HG02759 (cell line): ENCODE results near the gene NBPF1.
"Not testable (repeated sequence)": the region's sequence is repeated elsewhere in the genome, so short reads cannot be mapped to it uniquely, and the experiment has no call there.

ENCODE experiments used
- ATAC-seq: cut with Tn5 transposase; IDR thresholded peaks from one replicate; pipeline ENCODE4 v1.9.1; 2021; ENCODE audit warnings: mild to moderate bottlenecking, moderate library complexity; ENCODE audit not compliant: unreplicated experiment

NBPF1 gene

DNA sequence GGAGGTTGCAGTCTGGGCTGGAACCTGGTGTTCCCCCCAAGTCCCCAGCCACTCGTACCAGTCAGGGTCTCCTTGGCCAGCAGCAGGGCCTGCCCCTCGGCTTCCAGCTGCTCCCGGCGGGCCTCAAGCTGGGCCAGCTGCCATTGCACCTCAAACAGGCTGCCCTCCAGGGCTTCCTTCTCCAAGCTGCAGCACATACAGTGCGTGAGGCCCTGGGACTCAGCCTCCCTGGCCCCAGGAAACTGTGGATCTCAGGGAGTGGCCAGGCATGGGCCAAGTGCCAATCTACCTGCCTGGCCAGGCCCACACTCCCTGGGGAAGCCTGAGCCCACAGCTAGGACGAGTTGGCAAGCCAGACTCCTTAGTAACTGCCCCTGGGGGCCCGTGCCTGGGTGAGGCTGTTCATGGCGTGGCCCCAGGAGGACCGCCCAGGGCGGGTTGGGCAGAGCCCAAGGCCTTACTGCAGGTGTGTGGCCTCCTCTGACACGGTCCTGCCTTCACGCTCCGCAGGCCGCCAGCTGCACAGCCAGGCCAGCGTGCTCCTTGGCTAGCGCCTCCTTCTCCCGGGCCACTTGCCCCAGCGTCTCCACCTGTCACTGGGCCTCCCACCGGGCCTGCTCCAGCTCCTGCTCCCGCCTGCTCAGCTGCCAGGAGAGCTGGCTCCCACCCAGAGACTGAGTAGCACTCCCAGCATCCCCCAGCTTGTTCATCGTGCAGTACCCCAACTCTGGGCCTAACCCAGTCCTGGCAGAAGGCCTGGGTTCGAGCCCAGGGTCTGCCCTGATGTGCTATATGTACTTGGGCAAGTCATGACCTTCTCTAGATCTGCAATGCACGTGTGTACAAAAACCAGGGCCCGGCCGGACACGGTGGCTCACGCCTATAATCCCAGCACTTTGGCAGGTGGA is 10.7 kb upstream of the NBPF1 start:
- ATAC-seq = not testable (repeated sequence)

DNA sequence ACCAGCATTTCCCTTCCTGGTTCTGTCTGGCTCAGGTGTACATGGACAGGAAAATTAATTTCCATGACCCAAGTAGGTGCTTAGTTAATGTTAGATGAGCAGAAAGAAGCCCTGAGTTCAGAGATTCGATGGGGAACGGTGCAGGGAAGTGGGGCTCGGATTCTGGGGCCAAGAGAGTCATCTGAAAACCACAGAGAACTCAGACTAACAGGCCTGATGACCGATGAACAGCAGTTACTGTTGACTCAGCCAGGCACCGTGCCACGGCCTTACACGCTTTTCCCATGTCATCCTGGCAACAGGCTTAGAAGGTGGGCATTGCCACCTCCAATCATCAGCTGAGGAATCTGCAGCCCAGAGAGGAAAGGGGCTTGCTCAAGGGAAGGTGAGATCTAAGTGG is 10.0 kb upstream of the NBPF1 start:
- not testable (repeated sequence) for ATAC-seq

DNA sequence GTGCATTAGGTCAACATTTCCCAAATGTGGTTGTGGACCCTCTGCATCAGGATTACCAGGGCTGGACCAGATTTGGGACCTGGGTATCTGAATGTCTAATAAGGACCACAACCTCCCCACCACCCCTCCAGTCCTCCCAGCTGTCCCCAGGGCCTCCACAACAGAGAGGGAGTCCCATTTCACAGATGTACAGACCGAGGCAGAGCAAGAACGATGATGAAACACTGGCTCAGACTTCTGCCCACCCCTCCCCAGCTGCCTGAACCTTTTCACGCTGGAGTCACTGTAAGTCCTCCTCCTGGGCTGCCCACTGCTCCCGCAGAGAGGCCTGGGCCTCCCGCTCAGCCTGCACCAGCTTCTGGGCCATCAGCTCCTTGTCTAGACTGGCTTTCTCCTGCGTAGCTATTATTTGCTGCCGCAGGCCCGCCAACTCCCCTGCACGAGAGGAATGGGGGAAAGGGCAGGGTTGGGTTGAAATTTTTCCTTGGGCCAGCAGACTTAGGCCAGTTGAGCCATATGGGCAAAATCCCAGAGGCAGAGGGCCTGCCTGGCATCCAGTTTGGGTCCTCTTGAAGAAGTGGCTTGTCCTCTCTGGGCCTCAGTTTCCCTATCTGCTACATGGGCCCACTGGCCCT is 8.4 kb upstream of the NBPF1 start:
- ATAC-seq = not testable (repeated sequence)

DNA sequence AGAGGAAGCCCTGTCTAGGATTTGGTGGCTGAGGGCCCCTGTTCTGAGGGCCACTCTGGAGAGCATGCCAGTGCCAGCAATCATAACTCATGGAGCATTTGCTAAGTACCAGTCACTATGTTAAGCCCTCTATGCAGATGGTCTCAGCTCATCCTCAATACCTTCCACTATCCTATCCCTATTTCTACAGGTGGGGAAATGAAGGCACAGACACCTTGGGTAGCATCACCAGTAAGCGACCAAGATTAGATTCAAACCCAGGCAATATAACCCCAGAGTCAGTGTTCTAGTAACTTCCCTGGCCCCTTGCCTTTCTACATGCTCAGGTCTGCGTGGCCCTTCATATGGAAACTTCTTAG is 7.9 kb upstream of the NBPF1 start:
- ATAC-seq = no peak

DNA sequence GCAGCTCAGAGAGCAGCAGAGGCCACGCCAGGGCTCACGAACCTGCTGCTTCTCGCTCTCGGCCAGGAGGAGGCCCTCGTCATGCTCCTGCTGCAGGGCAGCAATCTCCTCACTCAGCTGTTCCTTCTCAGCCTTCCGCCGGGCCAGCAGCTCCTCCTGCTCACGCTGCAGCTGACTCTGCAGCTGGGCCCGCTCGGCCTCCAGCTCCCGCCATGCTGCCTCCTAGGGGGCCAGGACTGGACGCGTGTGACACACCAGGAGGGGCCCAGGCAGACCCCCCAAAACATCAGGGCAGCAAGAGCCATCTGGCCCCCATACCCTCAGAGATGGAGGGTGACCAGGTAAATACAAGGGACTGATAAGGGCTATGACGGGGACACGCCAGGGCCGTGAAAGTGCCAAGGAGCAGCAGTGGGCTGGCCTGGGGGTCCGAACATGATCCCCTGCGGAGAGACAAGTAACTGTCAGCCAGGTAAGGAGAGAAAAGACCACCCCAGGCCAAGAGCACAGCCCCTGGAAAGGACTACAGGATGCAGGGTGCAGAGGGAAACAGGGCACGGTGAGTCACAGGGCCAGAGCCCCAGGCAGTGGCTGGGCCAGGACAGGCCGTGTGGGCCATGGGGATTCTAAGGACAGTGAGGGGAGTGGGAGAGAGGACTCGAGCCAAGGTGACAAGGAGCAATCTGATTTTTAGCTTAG is 6.6 kb upstream of the NBPF1 start:
- ATAC-seq = not testable (repeated sequence)

DNA sequence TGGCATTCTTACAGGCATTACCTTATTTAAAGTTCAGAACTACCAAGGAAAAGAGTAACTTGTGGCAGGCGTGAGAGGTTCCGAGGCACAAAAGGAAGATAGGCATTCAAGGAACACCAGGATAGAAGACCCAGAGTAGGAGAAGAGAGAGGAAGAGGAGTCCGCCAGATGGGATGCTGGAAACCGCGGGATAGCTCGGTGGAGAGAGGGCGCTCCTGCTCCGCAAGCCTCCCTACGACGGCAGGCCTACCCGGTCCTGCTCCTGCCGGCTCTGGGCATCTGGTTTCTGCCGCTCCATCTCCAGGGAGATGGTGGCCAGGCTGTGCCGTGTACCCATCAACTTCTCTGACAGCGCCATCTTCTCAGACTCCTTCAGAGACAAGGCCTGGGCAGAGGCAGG is 5.4 kb upstream of the NBPF1 start:
- no peak for ATAC-seq

DNA sequence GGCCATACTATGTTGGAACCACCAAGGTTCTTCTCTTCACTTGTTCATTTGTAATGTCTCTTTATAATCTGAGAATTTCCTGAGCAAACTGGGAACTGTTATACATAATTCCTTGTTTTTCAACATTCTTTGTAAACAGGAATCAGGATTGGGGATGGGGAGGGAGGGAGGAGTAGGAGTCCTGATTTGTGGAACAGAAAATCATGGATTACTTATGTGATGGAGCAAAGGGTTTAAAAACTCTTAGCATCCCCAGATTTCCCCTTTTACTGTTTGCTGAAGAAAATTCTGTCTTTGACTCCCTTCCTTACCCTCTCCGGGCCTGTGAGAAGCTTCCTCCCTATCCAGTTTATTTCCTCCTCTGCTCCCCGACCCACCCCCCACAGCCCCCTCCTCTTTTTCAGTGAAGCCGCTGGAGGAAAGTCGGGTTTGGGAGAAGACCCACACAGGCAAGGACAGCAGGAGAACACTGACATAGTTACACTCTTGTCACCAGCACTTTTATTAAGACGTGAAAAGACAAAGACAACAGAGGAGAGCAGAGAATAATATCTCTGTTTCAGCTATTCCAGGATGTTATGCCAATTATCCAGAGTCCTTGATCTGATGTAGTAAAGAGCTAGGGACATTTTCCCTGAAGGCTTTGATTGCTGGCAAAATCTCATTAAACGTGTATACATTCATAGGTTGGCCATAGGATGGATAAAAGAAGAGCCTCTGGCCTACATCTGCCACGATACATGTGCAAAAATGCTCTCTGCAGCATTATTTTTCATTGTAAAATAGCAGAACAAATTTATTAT is 4.6 kb upstream of the NBPF1 start:
- ATAC-seq = no peak

DNA sequence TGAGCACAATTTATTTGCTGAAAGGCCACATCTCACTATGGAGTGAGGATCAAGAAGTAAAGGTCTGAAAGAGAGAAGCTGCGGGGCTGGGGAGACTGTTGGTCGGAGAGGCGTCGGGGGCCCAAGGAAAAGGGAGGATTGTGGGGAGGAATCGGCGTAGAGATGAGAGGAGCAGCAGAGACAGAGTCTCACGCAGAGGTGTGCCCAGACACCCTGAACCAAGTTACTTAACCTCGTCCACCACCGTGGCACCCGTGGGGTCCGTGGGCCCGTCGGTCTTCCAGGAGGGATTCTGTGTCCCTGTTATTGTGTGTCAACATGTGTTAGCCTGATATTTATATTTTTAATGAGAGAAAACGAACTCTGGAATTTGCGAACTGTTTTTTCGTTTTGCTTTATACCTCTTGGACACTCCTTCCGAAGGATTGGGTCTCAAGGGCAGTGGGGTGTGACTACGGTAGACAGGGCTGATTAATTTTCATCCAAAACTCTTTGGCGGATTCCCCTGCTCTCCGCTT is 3.8 kb upstream of the NBPF1 start:
- no peak for ATAC-seq

DNA sequence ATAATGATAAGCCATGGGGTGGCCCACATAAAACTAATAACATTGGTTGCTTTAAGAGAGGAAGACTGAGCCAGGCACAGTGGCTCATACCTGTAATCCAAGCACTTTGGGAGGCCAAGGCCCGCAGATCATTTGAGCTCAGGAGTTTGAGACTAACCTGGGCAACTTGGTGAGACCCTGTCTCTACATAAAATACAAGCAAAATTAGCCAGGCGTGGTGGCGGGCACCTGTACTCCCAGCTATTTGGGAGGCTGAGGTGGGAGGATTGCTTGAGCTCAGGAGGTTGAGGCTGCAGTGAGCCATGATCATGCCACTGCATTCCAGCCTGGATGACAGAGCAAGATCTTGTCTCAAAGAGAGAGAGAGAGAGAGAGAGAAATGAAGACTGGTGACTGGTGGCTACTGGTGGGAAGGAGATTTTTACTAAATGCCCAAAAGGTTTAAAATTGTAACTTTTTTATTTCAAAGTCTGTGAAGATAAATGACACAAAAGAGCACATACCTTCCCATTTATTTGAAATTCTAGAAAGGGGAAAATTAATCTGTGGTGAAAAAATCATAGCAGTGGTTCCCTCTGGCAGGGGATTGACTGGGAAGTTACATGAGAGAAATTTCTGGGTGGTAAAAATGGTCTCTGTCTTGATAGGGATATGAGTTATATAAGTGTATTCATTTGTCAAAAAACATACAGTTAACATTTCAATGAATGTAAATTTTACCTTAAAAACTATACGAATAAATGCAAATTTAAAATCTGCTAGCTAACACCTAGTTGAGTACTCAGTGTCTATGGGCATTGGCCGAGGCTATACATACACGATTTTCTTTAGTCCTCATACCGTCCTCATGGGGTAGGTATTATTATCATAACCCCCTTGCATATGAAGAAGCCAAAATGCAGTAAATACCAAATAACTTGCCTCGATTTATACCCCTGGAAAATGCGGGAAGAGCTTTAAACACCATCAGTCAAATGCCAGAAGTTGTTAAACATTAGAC is 2.2 kb upstream of the NBPF1 start:
- ATAC-seq = no peak

DNA sequence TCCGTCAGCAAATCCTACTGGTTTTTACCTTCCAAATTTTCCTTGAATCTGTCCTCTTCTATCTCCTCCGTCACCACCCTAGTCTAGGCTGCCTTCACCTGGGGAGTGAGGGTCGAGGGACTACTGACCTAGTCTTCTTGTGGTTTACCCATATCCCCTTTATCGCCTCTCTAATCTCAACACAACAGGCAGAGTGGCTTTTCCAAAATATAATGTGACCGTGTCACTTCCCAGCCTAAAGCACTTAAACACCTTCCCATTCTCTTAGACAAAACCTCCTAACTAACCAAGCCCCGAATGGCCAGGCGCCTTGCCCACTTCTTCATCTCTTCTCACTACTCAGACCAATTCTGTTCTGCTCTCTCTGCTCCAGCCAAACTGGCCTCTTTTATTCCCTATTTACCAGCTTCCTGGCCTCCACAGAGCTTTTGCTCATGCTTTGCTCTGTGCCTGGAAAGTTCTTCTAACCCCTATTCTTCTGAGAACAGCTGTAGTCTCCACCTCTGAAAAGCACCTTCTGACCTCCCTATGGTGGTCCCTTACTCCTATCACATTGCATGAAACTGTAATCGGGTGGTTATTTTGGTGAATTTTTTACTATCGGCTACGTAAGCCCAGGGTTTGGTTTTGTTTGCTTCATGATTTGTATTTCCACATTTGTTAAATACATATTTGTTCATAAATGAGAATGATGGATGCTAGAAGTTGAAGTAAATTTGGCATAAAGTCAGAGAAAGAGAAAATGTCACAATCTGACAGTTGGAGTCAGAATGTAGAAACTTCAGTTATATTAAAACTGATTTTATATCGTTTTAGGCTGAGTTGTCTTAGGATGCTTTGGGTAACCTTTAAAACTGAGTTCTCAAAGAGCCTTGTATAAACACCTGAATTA is 1.2 kb upstream of the NBPF1 start:
- no peak for ATAC-seq

DNA sequence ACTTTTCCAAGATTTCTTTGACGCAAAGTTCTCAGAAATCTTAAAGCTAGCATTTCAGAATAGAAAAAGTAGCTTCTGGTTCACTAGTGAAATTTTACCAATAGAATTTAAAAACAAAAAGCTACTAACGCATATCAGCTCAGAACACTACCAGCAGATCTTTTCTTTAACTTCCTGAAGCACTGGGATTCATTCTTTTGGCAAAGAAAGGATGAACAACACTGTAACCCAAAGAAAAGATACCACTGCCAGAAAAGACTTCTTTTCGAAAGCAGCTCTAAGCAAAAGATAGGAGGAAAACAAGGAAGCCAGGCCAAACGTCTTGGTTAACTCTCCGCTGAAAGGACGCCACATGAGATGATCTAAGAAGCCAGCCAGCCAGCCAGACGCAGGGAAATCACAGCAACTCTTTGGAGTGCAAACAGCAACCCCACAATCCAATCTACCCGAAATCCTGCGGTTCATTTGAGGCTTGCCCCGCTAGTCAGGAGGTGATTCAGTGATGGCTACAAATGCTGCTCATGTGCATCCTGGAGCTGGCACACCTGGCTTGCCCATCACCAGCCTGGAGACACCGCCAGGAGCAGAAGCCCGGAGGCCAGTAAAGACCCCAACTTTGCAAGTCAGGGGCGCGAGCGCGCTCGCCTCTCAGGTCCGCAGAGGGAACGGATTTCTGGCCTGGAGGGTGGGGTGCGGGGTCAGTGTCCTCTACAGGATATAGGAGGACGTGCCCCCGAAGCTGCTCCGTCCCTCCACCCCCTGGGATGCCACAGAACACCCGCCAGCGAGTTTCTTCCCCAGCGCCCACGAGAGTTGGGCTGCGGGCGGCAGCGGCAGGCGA is 812 bp downstream of the NBPF1 start:
- ATAC-seq = peak; percentile 0

DNA sequence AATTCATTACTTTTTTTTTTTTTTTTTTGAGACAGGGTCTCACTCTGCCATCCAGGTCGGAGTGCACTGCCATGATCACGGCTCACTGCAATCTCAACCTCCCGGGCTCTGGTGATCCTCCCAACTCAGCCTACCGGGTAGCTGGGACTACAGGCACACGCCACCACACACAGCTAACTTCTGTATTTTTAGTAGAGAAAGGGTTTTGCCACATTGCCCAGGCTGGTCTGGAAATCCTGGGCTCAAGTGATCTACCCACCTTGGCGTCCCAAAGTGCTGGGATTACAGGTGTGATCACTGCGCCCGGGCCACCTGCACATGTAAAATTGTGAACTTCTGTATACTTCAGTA is 1.4 kb downstream of the NBPF1 start:
- ATAC-seq = not testable (repeated sequence)

DNA sequence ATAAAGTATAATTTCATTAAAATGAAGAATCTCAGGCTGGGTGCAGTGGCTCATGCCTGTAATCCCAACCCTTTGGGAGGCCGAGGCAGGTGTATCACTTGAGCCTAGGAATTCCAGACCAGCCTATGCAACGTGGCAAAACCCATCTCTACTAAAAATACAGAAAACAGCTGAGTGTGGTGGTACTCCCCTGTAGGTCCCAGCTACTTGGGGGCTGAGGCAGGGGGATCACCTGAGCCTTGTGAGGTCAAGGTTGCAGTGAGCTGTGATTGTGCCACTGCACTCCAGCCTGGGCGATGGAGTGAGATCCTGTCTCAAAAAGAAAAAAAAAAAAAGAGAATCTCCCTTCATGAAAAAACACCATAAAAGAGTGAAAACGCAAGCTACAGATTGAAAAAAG is 2.2 kb downstream of the NBPF1 start:
- ATAC-seq = not testable (repeated sequence)

DNA sequence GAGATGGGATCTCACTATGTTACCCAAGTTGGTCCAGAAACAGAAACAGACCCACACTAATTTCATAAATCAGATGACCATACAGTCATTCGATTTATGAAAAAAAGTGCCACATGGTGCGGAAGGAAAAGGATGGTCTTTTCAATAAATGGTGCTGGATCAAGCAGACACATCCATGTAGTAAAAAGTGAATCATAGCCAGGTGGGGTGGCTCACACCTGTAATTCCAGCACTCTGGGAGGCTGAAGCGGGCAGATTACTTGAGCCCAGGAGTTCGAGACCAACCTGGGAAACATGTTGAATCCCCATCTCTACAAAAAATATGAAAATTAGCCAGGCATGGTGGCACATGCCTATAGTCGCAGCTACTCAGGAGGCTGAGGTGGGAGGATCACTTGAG is 2.8 kb downstream of the NBPF1 start:
- ATAC-seq = not testable (repeated sequence)

DNA sequence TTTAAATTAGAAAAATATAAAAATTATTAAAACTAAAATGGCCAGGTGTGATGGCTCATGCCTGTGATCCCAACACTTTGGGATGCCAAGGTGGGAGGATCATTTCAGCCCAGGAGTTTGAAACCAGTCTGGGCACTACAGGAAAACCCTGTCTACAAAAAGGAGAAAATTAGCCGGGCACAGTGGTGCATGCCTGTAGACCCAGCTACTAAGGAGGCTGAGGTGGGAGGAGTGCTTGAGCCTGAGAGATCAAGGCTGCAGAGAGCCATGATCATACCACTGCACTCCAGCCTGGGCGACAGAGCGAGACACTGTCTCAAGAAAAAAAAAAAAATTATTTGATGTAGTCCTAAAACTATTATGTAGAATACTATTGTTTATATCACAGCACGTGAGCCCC is 3.6 kb downstream of the NBPF1 start:
- not testable (repeated sequence) for ATAC-seq

DNA sequence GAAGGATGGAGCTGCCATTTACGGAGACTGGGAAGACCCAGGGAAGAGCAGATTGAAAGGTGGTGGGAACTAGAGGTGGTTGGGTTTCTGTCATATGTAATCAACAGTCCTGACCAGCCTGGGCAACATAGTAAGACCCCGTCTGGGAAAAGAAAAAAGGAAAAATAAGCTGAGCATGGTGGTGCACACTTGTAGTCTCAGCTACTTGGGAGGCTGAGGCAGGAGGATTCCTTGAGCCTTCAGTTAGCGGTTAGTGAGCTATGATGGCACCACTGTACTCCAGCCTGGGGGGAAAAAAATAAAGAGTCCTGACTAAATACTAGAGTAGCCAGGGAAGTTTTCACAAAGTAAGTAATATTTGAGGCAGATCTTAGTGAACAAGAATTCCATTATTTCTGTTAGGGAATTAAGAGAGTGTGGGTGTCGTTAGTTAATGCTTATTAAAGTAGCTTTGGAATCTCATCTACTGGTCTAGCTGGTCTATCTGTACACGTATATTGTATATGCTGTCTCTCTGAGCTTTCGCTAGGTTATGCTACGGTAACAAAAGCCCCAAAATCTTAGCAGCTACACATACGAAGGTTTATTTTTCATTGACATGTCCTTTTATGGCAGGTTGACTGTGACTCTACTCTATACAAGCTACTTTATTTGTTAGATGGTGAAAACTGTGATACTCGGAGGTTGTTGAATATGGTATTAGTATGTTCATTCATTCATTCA is 4.4 kb downstream of the NBPF1 start:
- no peak for ATAC-seq
